ENCODE data around the gene PBXIP1.
A peak's percentile ranks its signal among the peaks of the same experiment; 100 is the strongest.

The PBXIP1 gene

GRCh38 chr1:154971341-154971998 lies 15.6 kb upstream of the PBXIP1 start:
- no peak for DNase-seq

GRCh38 chr1:154970631-154971340 lies 14.9 kb upstream of the PBXIP1 start, which contains the start of gene SHC1:
TSS of gene SHC1 (minus strand) at chr1:154970747. CDS start at chr1:154970526, 221 bp downstream.
- DNase-seq = no peak

GRCh38 chr1:154969860-154970452 lies 14.1 kb upstream of the PBXIP1 start:
- DNase-seq = no peak

- DNase-seq = no peak
These were observed 13.3 kb upstream of the PBXIP1 start for GRCh38 chr1:154969246-154969645.

- DNase-seq = no peak
These were observed 12.8 kb upstream of the PBXIP1 start for GRCh38 chr1:154968731-154969130.

GRCh38 chr1:154967331-154967950 lies 11.5 kb upstream of the PBXIP1 start:
- DNase-seq = no peak

GRCh38 chr1:154966111-154966510 lies 10.2 kb upstream of the PBXIP1 start:
- no peak for DNase-seq

GRCh38 chr1:154964359-154964758 lies 8.5 kb upstream of the PBXIP1 start:
- no peak for DNase-seq

GRCh38 chr1:154963643-154964042 lies 7.7 kb upstream of the PBXIP1 start:
- DNase-seq = no peak

GRCh38 chr1:154962795-154963330 lies 7.0 kb upstream of the PBXIP1 start:
- DNase-seq = no peak

- DNase-seq = no peak
These were observed 6.4 kb upstream of the PBXIP1 start for GRCh38 chr1:154962156-154962749.

GRCh38 chr1:154961207-154962155 lies 5.6 kb upstream of the PBXIP1 start, which contains the start of gene PYGO2:
TSS of gene PYGO2 (minus strand) at chr1:154961782. CDS start at chr1:154961576, 206 bp downstream.
- DNase-seq = peak; percentile 53

- no peak for DNase-seq
These were observed 4.7 kb upstream of the PBXIP1 start for GRCh38 chr1:154960446-154961136.

GRCh38 chr1:154959426-154959780 lies 3.5 kb upstream of the PBXIP1 start:
- no peak for DNase-seq

GRCh38 chr1:154958681-154959425 lies 3.0 kb upstream of the PBXIP1 start:
- no peak for DNase-seq

- no peak for DNase-seq
These were observed 2.1 kb upstream of the PBXIP1 start for GRCh38 chr1:154958036-154958435.

GRCh38 chr1:154957091-154957657 lies 1.3 kb upstream of the PBXIP1 start:
- no peak for DNase-seq

GRCh38 chr1:154956544-154956941 lies 644 bp upstream of the PBXIP1 start:
- DNase-seq = no peak

- DNase-seq = peak; percentile 23
These were observed 721 bp downstream of the PBXIP1 start for GRCh38 chr1:154955039-154955717.

Measured in NCI-H1092 (cell line).